Activated B cell treated with CpG ODN at 0.5 μM for 24 hours (primary cell): ENCODE data around the gene NDUFAB1. TPM values are rescaled to one million over a fixed set of nuclear protein-coding genes. Genes with fewer than 3 reads are reported as not detected.
A peak's percentile ranks its signal among the peaks of the same experiment; 100 is the strongest.

Experiments
- ATAC-seq: fragments of 200-7000 bp; cut with Tn5 transposase; one replicate; pipeline ENCODE4 v1.10.0; 2021; ENCODE audit warnings: low read depth, mild to moderate bottlenecking, moderate library complexity
- CTCF ChIA-PET: fragments of 350-600 bp; sonication (Branson Sonifier 250); formaldehyde crosslinking; loops from one replicate; lab custom pipeline; 2021; ENCODE audit warnings: antibody characterized with exemption; lab: Charles Lee
- POLR2A ChIA-PET: fragments of 350-600 bp; sonication (Branson Sonifier 250); formaldehyde crosslinking; loops from one replicate; lab custom pipeline; 2021; ENCODE audit warnings: antibody characterized with exemption; lab: Charles Lee
- DNase-seq: peaks from one replicate; pipeline ENCODE4 v3.0.0; 2022
- H3K27ac Mint-ChIP-seq: one replicate; pipeline ENCODE4 v1.8.0; 2020; ENCODE audit warnings: mixed read lengths
- H3K27me3 Mint-ChIP-seq: one replicate; pipeline ENCODE4 v1.8.0; 2021; ENCODE audit warnings: mixed read lengths
- H3K36me3 Mint-ChIP-seq: one replicate; pipeline ENCODE4 v1.8.0; 2021; ENCODE audit warnings: low read depth, mixed read lengths
- H3K4me1 Mint-ChIP-seq: one replicate; pipeline ENCODE4 v1.8.0; 2021; ENCODE audit warnings: mixed read lengths
- H3K4me3 Mint-ChIP-seq: one replicate; pipeline ENCODE4 v1.8.0; 2020; ENCODE audit warnings: mild to moderate bottlenecking, mixed read lengths
- H3K9me3 Mint-ChIP-seq: one replicate; pipeline ENCODE4 v1.8.0; 2020; ENCODE audit warnings: mixed read lengths
- intact Hi-C: fragments of 100-400 bp; cut with micrococcal nuclease; formaldehyde crosslinking; loops from one replicate; pipeline ENCODE4 v1.15.1; 2024
- total RNA-seq: library from RNA; stranded (reverse); gene quantifications from 2 replicates; pipeline ENCODE4 v1.2.3, GENCODE V29; 2022
- TF ChIP-seq, protein P1 (sequence below): fragments of 200-600 bp; IDR thresholded peaks from one replicate; pipeline ENCODE4 v1.8.0; 2022; ENCODE audit warnings: antibody characterized with exemption, mild to moderate bottlenecking

NDUFAB1 gene
- total RNA-seq, 1 donor from 2014 or later: 68.4 TPM

- no peak for DNase-seq
- Mint-ChIP-seq H3K36me3 (peaks cover 77% of the 10 kb centered on the region), H3K9me3 (no peaks in the 10 kb centered on the region), H3K4me3 (no peak overlapping the region), H3K27me3 (no peaks in the 10 kb centered on the region), H3K4me1 (peaks cover 16% of the 10 kb centered on the region), H3K27ac (no peak overlapping the region)
- intact Hi-C loops: no loop called here
- CTCF ChIA-PET: no interaction called here
- TF ChIP-seq, protein P1, sequence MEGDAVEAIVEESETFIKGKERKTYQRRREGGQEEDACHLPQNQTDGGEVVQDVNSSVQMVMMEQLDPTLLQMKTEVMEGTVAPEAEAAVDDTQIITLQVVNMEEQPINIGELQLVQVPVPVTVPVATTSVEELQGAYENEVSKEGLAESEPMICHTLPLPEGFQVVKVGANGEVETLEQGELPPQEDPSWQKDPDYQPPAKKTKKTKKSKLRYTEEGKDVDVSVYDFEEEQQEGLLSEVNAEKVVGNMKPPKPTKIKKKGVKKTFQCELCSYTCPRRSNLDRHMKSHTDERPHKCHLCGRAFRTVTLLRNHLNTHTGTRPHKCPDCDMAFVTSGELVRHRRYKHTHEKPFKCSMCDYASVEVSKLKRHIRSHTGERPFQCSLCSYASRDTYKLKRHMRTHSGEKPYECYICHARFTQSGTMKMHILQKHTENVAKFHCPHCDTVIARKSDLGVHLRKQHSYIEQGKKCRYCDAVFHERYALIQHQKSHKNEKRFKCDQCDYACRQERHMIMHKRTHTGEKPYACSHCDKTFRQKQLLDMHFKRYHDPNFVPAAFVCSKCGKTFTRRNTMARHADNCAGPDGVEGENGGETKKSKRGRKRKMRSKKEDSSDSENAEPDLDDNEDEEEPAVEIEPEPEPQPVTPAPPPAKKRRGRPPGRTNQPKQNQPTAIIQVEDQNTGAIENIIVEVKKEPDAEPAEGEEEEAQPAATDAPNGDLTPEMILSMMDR: no peak
- ATAC-seq: no peak
- POLR2A ChIA-PET: no interaction called here
These were observed 32.9 kb downstream of the NDUFAB1 start for GRCh38 chr16:23563186-23563585.

DNA sequence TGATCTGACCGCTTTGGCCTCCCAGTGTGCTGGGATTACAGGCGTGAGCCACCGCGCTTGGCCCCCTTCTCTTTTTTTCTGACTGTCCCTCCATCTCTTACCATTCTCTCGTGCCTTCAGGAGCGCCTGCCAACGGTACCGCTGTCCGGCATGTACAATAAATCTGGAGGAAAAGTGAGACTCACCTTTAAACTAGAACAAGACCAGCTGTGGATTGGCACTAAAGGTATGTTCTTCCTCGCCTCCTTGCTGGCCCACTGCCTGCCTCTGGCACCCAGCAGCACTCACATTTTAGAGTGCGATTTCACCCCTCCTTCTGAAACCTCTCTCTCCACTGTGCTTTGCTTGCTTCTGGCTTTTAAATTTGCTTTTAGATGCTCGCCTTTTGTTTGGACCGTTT lies 33.6 kb downstream of the NDUFAB1 start:
- intact Hi-C loops: no loop called here
- Mint-ChIP-seq H3K9me3 (no peaks in the 10 kb centered on the region), H3K4me1 (peaks cover 17% of the 10 kb centered on the region), H3K4me3 (no peak overlapping the region), H3K27ac (no peak overlapping the region), H3K27me3 (no peaks in the 10 kb centered on the region), H3K36me3 (peaks cover 70% of the 10 kb centered on the region)
- POLR2A ChIA-PET: no interaction called here
- CTCF ChIA-PET: no interaction called here
- TF ChIP-seq, protein P1: no peak
- no peak for DNase-seq
- ATAC-seq: no peak

GRCh38 chr16:23561586-23561985 lies 34.5 kb downstream of the NDUFAB1 start:
- POLR2A ChIA-PET: interaction anchor here (0.7 kb wide), 3 partner anchors 24 to 43 kb away, joined by 4 to 5 read pairs (median 4); no protein-coding TSS in a partner anchor
- DNase-seq (no peak), ATAC-seq (no peak)
- CTCF ChIA-PET: no interaction called here
- Mint-ChIP-seq H3K36me3 (peaks cover 65% of the 10 kb centered on the region), H3K4me1 (peaks cover 24% of the 10 kb centered on the region), H3K27me3 (no peaks in the 10 kb centered on the region), H3K4me3 (no peak overlapping the region), H3K27ac (no peak overlapping the region), H3K9me3 (no peaks in the 10 kb centered on the region)
- intact Hi-C loops: no loop called here
- TF ChIP-seq, protein P1: no peak

DNA sequence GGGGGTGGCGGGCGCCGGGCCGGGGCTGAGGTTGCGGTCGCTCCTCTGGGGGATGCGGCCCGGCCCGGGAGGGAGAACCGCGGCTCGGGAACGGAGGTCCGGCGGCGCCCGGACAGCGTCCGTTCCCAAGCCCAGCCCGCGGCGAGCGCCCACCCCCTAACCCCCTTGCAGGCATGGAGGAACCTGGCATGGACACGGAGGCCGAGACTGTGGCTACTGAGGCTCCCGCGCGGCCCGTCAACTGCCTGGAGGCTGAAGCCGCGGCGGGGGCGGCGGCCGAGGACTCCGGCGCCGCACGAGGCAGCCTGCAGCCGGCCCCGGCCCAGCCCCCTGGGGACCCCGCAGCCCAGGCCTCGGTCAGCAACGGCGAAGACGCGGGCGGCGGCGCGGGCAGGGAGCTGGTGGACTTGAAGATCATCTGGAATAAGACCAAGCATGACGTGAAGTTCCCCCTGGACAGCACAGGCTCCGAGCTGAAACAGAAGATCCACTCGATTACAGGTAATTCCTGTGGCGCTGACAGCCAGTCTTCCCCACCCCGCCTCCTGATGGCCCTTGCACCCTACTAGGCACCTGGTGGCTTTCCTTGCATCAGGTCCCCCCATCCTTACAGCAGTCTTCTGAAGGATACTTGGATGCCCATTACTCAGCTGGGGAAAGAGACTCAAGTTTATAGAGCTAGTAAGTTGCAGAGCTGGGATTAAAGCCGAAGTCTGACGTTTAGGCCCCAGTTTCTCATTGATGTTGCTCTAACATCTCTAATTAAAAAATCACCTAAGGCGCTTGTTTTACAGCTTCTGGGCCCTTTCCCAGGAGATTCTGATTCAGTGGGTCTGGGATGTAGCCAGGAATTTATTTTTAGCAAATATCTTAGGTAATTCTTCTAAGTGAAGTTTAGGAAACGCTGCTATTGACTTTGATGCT lies 38.1 kb downstream of the NDUFAB1 start:
- Mint-ChIP-seq H3K36me3 (peaks cover 41% of the 10 kb centered on the region), H3K4me1 (peaks cover 30% of the 10 kb centered on the region), H3K27me3 (no peaks in the 10 kb centered on the region), H3K9me3 (no peaks in the 10 kb centered on the region), H3K4me3 (peak overlapping the region; percentile 93), H3K27ac (peak overlapping the region; percentile 89)
- DNase-seq (no peak), ATAC-seq (no peak)
- ChIA-PET CTCF (interaction anchor here (0.8 to 2.8 kb wide), 4 partner anchors 13 to 52 kb away, joined by 3 to 28 read pairs (median 8); partner anchors contain the start of gene NDUFAB1), POLR2A (interaction anchor here (0.7 to 2.1 kb wide), 16 partner anchors 13 to 1605 kb away, joined by 3 to 15 read pairs (median 5); partner anchors contain the start of genes GGA2, NDUFAB1 and UQCRC2)
- intact Hi-C loops: loop anchor here (1.0 to 2.0 kb wide), 8 partner anchors 38 to 981 kb away; partner anchors contain the start of genes COG7, DCTN5, NDUFAB1 and PALB2
- TF ChIP-seq, protein P1: no peak
